Fibroblast of gingiva (primary cell): ENCODE measurements around the gene CTNNA3.

Experiments
- DNase-seq: peaks from one replicate; pipeline ENCODE4 v3.0.0-alpha.2; 2011; ENCODE audit warnings: low read depth

CTNNA3 gene

DNA sequence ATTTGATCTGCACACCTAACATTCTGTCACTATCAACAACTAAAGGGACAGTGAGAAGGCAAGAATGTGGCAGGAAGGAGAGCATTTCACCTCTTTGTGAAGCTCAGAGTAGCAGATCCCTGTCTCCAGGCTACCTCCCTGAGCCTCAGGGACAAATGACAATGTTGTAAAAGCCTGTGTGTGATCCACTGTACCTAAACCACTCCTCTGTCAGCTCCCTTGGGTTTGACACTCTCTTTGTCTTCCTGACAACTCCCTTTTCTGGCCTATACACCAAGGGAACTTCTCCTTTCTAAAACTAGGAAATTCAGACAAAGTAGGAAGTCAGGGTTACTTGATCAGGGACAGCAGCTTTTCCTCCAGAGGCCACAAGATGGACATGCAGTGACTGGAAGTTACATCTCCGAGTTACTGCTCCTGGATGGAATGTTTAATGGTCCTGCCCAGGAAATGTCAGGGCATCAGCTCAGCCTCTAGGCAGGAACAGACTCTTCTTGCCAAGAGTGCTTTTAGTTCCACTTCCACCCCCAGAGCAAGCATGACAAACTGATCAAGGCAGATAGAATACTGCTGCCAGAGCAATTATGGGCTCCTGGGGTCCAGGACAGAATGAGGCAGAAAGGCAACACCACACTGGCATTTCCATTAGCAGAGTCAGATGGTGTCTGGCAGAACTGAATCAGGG is 1784.7 kb downstream of the CTNNA3 start:
- no peak for DNase-seq

DNA sequence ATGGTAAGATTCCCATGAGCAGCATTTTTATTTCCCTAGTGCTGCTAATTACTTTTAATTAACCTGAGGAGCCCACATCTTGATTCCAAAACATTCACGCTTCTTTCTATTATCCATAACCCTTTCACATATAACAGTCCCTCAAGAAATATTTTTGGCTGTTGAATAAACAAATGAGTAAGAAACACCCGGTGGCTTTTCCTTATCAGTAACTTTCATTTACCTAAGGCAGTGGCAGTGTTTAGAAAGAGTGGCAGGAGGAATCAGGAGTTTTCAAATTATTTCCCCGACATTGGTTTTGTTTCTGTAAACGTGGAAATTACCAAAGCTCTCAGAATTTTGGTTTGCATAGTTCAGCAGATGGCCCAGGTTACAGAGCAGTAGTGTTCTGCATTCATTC is 1785.8 kb downstream of the CTNNA3 start:
- DNase-seq = no peak

DNA sequence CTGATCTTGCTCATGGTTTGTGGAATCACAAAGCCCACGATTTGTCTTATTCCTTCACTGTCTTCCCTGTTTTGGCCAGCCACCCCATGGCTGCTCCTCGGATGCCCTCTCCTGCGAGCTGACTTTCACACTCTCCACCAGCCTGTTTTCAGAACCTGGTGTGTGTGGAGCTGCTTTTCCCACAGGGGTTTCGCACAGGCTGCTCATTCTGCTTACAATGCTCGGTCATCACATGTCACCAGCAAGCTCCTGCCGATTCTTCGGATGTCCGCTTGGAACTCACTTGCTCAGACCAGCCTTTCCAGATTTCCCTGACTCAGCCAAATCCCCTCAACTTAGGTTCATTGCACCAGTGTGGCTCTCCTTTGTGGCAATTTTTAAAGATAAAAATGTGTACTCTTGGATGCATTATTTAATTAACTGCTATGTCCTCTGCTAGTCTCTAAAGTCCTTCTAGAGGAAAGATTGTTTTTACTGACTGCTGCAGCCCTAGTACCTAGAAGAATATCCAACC is 1788.7 kb downstream of the CTNNA3 start:
- DNase-seq = no peak

DNA sequence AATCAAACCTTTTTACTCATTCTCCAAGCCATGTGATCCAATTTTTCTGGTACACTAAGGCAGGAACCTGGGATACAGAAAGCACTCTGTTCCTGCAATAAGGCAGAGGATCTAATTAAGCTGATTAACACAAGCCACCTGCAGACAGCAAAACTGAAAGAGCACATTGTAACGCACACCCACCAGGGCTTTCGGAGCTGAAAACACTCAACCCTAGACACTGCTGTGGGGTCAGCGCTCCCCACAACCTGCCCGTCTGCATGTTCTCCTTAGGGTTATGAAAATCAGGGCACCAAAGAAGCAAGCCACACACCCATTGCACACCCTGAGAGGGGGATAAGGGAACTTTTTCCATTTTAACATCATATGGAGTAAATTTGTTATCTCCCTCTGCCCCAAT is 1792.4 kb downstream of the CTNNA3 start:
- DNase-seq = no peak

DNA sequence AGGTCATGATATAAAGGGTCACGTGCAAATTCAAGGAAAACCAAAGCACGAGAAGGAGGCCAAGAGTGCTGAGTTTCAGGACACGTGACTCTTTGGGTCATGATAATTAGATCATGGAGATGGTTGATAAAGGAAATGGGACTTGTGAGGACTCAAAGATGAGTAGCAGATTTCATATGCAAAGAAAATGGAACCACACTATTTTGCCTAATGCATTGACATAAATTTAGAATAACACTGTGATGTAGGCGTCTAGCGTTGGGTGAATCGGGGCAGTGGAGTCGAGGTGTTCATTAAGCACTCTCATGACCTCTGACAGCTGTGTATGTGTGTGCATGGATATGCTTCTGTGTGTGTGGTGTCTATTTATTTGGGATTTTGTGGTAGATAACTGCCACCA is 1795.7 kb downstream of the CTNNA3 start:
- DNase-seq = no peak

DNA sequence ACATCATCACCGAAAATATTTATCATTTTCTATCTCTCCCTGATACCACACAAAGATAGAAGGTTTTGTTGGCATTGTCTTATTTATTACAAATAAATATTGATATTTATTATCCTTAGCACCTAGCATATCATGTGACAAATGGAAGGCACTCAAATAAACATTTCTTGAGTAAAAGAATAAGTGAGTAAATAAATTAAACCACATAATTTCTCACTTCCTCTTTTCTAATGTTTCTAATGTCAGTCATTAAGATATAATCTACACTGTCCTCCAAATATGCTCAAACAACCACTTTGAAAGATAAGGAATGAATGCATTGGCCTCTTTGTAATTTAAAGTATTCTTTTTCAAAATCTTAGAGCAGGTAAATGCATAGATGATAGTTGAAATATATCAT is 1797.9 kb downstream of the CTNNA3 start:
- DNase-seq = no peak

DNA sequence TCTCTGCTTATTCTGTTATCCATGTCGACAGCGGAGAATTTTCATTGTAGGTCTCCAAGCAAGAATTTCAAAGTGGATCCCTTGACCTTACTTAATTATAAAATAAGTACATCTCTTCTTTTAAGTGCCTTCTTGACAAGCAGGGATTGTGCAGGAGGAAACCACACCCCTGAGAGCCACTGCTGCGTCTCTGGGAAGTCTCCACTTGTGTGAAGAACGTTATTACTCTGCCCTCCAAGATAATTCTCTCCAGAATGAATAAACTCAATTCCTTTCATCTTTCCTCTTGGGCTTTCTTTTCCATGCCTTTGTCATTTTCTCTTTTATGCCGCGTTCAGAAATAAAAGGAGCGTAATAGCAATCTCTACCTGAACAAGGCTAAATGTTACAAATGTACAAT is 1801.0 kb downstream of the CTNNA3 start:
- DNase-seq = no peak

DNA sequence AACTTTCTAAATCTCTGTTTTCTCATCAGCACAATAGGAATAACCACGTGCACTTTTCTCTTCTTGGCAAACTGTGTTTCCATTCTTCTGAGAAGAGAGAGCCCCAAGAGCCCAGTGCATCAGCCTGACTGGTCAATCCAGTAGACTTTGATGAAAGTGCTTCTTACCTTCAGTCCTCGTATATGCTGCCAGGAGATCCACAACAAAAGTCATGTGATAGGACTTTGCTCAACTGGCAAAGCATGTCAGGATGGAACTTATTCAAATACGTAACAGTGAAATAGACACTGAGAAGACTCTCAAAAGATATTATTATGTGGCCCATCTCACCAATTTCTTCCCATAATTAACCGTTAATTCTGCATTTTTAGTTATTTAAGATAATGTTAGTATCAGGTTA is 1801.6 kb downstream of the CTNNA3 start:
- DNase-seq = no peak

DNA sequence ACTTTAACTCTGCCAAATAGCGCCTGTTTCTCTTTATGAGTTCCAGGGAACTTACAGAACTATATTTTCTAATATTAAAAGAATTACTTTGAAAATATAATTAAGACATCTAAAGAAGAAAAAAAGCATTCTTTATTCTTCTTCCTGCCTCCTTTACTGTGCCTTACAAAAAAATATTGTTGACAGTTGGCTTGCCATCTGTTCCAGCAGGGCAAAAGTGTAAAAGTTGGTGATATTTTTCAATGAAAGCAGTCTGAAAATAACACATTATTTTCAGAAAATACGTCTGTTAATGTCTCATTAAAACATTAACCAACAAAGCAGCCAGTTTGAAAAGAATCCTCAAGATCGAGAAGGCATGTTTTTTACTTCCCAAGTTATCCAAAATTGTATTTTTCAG is 1802.3 kb downstream of the CTNNA3 start:
- DNase-seq = no peak

DNA sequence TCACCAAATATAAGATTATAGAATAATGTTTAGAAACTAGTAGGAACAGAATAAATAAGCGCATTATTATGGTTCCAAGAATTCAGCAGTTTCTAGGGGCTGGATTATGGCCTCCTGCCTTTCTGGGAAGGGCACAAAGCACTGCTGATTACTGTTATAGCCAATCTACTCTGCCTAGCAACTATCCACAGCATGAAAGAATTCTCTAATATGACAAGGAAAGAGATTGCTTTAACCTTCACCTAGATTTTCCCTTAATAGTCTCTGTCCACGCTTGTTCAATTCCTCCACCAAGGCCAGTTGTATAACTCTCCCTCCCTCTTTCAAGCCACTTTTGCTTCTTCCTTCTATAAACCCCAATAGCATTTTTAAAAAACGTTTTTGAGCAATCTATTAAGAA is 1803.7 kb downstream of the CTNNA3 start:
- no peak for DNase-seq

DNA sequence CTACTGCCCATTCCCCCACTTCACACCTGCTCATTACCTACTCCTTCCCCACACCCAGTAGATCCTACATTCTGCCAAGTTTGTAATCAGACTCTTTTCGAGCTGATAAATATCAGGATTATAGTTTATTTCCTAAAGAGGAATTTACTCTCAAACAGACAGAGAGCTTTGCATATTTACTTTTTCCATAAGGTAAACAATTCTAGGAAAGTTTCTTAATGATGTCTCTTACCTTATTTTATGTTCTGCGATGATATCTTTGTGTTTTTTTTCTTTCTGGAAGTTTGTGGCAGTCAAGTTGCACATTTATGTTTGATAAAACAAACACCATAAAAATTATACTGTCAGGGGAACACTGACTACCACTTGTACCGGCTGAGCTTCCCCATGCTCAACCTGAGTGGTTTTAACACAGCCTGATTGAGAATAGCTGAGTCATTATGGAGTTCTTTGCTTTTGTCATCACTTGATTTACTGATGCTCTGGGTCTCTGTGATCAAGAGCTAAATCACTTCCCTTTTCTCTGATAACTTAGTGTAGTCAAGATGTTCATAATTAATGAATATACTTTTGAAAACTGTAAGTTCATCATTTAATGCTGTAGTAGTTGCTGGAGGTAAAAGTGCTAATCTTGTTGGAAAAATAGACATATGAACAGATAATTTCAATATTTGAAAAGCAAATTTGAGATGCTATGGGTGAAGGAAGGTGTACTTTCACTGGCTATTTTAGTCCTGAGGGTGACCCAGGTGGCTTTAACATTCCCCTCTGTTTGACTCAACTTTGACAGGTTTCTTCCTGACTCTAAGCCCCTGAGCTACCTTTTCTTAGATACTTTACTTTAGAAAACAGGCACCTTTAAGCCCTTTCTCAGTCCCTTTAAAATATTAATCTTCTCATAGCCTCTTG is 1804.7 kb downstream of the CTNNA3 start:
- no peak for DNase-seq

DNA sequence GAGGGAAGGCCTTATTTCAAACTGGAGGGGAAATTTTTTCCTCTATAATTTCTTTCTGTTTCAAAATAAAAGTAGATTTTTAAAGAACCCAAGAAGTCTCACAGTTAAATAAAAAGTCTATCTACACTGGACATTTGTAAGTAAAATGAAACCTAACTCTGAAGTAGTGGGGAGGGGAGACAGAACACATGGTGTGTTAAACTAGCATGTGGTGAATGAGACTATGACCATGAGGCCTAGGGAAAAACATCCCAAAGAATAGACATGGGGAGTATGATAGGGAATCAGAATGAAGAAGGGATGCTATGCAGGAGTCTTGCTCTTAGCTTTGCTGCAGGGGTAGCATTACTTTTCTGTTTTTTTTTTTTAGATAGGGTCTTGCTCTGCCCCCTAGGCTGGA is 1831.5 kb downstream of the CTNNA3 start:
- DNase-seq = no peak

DNA sequence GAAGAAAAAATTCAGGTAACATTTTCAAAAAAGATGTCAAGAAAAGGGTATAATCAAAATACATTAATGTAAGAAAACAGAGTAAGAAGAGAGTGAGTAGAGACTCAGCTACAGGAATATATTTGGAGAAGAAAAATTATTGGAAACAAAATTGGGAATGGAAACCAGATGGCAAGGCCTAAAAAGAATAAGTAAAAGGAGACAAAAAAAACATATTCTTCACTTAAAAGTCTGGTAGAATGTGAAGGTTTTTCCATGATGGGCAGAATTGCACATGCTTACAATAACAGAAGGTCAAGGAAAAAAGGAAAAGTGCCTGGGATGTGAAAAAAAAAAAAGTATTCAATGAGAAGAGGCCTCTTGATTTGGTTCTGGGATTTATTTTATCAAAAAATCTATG is 1832.0 kb downstream of the CTNNA3 start:
- DNase-seq = no peak
